Measurements from ENCODE around the gene TRPC3. TPM values are rescaled to one million over a fixed set of nuclear protein-coding genes. Genes with fewer than 3 reads are reported as not detected.
A peak's percentile ranks its signal among the peaks of the same experiment; 100 is the strongest.

TRPC3 gene
- total and polyA plus RNA-seq, 2 donors: 0.14 to 0.24 TPM

- peaks cover 49 to 65% of the 10 kb centered on the region in 2 donors for H3K27me3 ChIP-seq (ENCODE audit: control insufficient read depth in 2 of 2, insufficient read depth in 1 of 2, low read length in 1 of 2)
These were observed 2.0 kb upstream of the TRPC3 start for GRCh38 chr4:121953860-121954259.

GRCh38 chr4:121952290-121952689 lies 430 bp upstream of the TRPC3 start:
- peaks cover 11 to 12% of the 10 kb centered on the region in 2 donors for H3K4me1 ChIP-seq (ENCODE audit: control insufficient read depth in 2 of 2, insufficient read depth in 2 of 2, low read length in 2 of 2)
- H3K4me3 ChIP-seq (ENCODE audit: low read length in 2 of 2): peak overlapping the region in 1 of 2 donors; percentile 51
- H3K9me3 ChIP-seq (ENCODE audit: control insufficient read depth in 2 of 2, insufficient read depth in 1 of 2, low read length in 1 of 2): no peaks in the 10 kb centered on the region
- DNase-seq (ENCODE audit: low read depth in 6 of 9, low spot score in 9 of 9): no peak
- no peaks in the 10 kb centered on the region for H3K36me3 ChIP-seq (ENCODE audit: control insufficient read depth in 2 of 2, insufficient read depth in 2 of 2, low read length in 1 of 2)
- peaks cover 49 to 73% of the 10 kb centered on the region in 2 donors for H3K27me3 ChIP-seq (ENCODE audit: control insufficient read depth in 2 of 2, insufficient read depth in 1 of 2, low read length in 1 of 2)
- 31% methylated on average over 7 of the region's 7 CpGs for WGBS
- no peak overlapping the region for H3K27ac ChIP-seq (ENCODE audit: low read depth in 1 of 2, low read length in 1 of 2)

More at GRCh38 chr4:121953860-121954259, 2.0 kb upstream of the TRPC3 start:
- peaks cover 11 to 12% of the 10 kb centered on the region in 2 donors for H3K4me1 ChIP-seq (ENCODE audit: control insufficient read depth in 2 of 2, insufficient read depth in 2 of 2, low read length in 2 of 2)
- H3K4me3 ChIP-seq (ENCODE audit: low read length in 2 of 2): no peak overlapping the region
- no peaks in the 10 kb centered on the region for H3K36me3 ChIP-seq (ENCODE audit: control insufficient read depth in 2 of 2, insufficient read depth in 2 of 2, low read length in 1 of 2)
- H3K27ac ChIP-seq (ENCODE audit: low read depth in 1 of 2, low read length in 1 of 2): no peak overlapping the region
- no peaks in the 10 kb centered on the region for H3K9me3 ChIP-seq (ENCODE audit: control insufficient read depth in 2 of 2, insufficient read depth in 1 of 2, low read length in 1 of 2)
- DNase-seq (ENCODE audit: low read depth in 6 of 9, low spot score in 9 of 9): peak in 1 of 9 donors; percentile 12

GRCh38 chr4:121950680-121951520 lies 960 bp downstream of the TRPC3 start:
- no peaks in the 10 kb centered on the region for H3K36me3 ChIP-seq (ENCODE audit: control insufficient read depth in 2 of 2, insufficient read depth in 2 of 2, low read length in 1 of 2)
- H3K27me3 ChIP-seq (ENCODE audit: control insufficient read depth in 2 of 2, insufficient read depth in 1 of 2, low read length in 1 of 2): peaks cover 48 to 74% of the 10 kb centered on the region in 2 donors
- H3K4me3 ChIP-seq (ENCODE audit: low read length in 2 of 2): peak overlapping the region; percentile 26 to 51
- WGBS: 2% methylated on average over 76 of the region's 76 CpGs
- H3K27ac ChIP-seq (ENCODE audit: low read depth in 1 of 2, low read length in 1 of 2): no peak overlapping the region
- peak in 2 of 9 donors; percentile 4 to 29 for DNase-seq (ENCODE audit: low read depth in 6 of 9, low spot score in 9 of 9)
- H3K9me3 ChIP-seq (ENCODE audit: control insufficient read depth in 2 of 2, insufficient read depth in 1 of 2, low read length in 1 of 2): no peaks in the 10 kb centered on the region
- peaks cover 11 to 12% of the 10 kb centered on the region in 2 donors for H3K4me1 ChIP-seq (ENCODE audit: control insufficient read depth in 2 of 2, insufficient read depth in 2 of 2, low read length in 2 of 2)

- no peaks in the 10 kb centered on the region for H3K36me3 ChIP-seq (ENCODE audit: control insufficient read depth in 2 of 2, insufficient read depth in 2 of 2, low read length in 1 of 2)
- DNase-seq (ENCODE audit: low read depth in 6 of 9, low spot score in 9 of 9): peak; percentile 9 to 77 (median 44)
- peak overlapping the region; percentile 26 to 51 for H3K4me3 ChIP-seq (ENCODE audit: low read length in 2 of 2)
- peaks cover 47 to 77% of the 10 kb centered on the region in 2 donors for H3K27me3 ChIP-seq (ENCODE audit: control insufficient read depth in 2 of 2, insufficient read depth in 1 of 2, low read length in 1 of 2)
- H3K27ac ChIP-seq (ENCODE audit: low read depth in 1 of 2, low read length in 1 of 2): no peak overlapping the region
- H3K9me3 ChIP-seq (ENCODE audit: control insufficient read depth in 2 of 2, insufficient read depth in 1 of 2, low read length in 1 of 2): no peaks in the 10 kb centered on the region
- 2% methylated on average over 34 of the region's 34 CpGs for WGBS
- H3K4me1 ChIP-seq (ENCODE audit: control insufficient read depth in 2 of 2, insufficient read depth in 2 of 2, low read length in 2 of 2): peaks cover 11 to 12% of the 10 kb centered on the region in 2 donors
These were observed 1.6 kb downstream of the TRPC3 start for GRCh38 chr4:121950212-121950679.

- Histone ChIP-seq H3K4me1 (ENCODE audit: control insufficient read depth in 2 of 2, insufficient read depth in 2 of 2, low read length in 2 of 2) (peaks cover 10 to 12% of the 10 kb centered on the region in 2 donors), H3K27ac (ENCODE audit: low read depth in 1 of 2, low read length in 1 of 2) (no peak overlapping the region), H3K36me3 (ENCODE audit: control insufficient read depth in 2 of 2, insufficient read depth in 2 of 2, low read length in 1 of 2) (no peaks in the 10 kb centered on the region), H3K27me3 (ENCODE audit: control insufficient read depth in 2 of 2, insufficient read depth in 1 of 2, low read length in 1 of 2) (peaks cover 25 to 46% of the 10 kb centered on the region in 2 donors), H3K4me3 (ENCODE audit: low read length in 2 of 2) (no peak overlapping the region), H3K9me3 (ENCODE audit: control insufficient read depth in 2 of 2, insufficient read depth in 1 of 2, low read length in 1 of 2) (no peaks in the 10 kb centered on the region)
- WGBS: 98% methylated on average over 3 of the region's 3 CpGs
- no peak for DNase-seq (ENCODE audit: low read depth in 6 of 9, low spot score in 9 of 9)
These were observed 5.2 kb downstream of the TRPC3 start for GRCh38 chr4:121946644-121947043.

GRCh38 chr4:121943941-121944340 lies 7.9 kb downstream of the TRPC3 start:
- peak in 1 of 9 donors; percentile 15 for DNase-seq (ENCODE audit: low read depth in 6 of 9, low spot score in 9 of 9)
- H3K9me3 ChIP-seq (ENCODE audit: control insufficient read depth in 2 of 2, insufficient read depth in 1 of 2, low read length in 1 of 2): no peaks in the 10 kb centered on the region

GRCh38 chr4:121939690-121940089 lies 12.2 kb downstream of the TRPC3 start:
- DNase-seq (ENCODE audit: low read depth in 6 of 9, low spot score in 9 of 9): no peak
- Histone ChIP-seq H3K27me3 (ENCODE audit: control insufficient read depth in 2 of 2, insufficient read depth in 1 of 2, low read length in 1 of 2) (peaks cover 0 to 18% of the 10 kb centered on the region in 2 donors), H3K9me3 (ENCODE audit: control insufficient read depth in 2 of 2, insufficient read depth in 1 of 2, low read length in 1 of 2) (no peaks in the 10 kb centered on the region), H3K4me1 (ENCODE audit: control insufficient read depth in 2 of 2, insufficient read depth in 2 of 2, low read length in 2 of 2) (no peaks in the 10 kb centered on the region), H3K27ac (ENCODE audit: low read depth in 1 of 2, low read length in 1 of 2) (no peak overlapping the region), H3K4me3 (ENCODE audit: low read length in 2 of 2) (no peak overlapping the region), H3K36me3 (ENCODE audit: control insufficient read depth in 2 of 2, insufficient read depth in 2 of 2, low read length in 1 of 2) (no peaks in the 10 kb centered on the region)
- WGBS: 72% methylated on average over 3 of the region's 3 CpGs

More at GRCh38 chr4:121943941-121944340, 7.9 kb downstream of the TRPC3 start:
- H3K27ac ChIP-seq (ENCODE audit: low read depth in 1 of 2, low read length in 1 of 2): no peak overlapping the region
- WGBS: 56% methylated on average over 4 of the region's 4 CpGs
- H3K36me3 ChIP-seq (ENCODE audit: control insufficient read depth in 2 of 2, insufficient read depth in 2 of 2, low read length in 1 of 2): no peaks in the 10 kb centered on the region
- H3K4me3 ChIP-seq (ENCODE audit: low read length in 2 of 2): no peak overlapping the region
- peaks cover 0 to 31% of the 10 kb centered on the region in 2 donors for H3K27me3 ChIP-seq (ENCODE audit: control insufficient read depth in 2 of 2, insufficient read depth in 1 of 2, low read length in 1 of 2)
- no peaks in the 10 kb centered on the region for H3K4me1 ChIP-seq (ENCODE audit: control insufficient read depth in 2 of 2, insufficient read depth in 2 of 2, low read length in 2 of 2)

- H3K36me3 ChIP-seq (ENCODE audit: control insufficient read depth in 2 of 2, insufficient read depth in 2 of 2, low read length in 1 of 2): no peaks in the 10 kb centered on the region
- no peaks in the 10 kb centered on the region for H3K9me3 ChIP-seq (ENCODE audit: control insufficient read depth in 2 of 2, insufficient read depth in 1 of 2, low read length in 1 of 2)
- no peak for DNase-seq (ENCODE audit: low read depth in 6 of 9, low spot score in 9 of 9)
- no peak overlapping the region for H3K4me3 ChIP-seq (ENCODE audit: low read length in 2 of 2)
- H3K4me1 ChIP-seq (ENCODE audit: control insufficient read depth in 2 of 2, insufficient read depth in 2 of 2, low read length in 2 of 2): no peaks in the 10 kb centered on the region
- no peak overlapping the region for H3K27ac ChIP-seq (ENCODE audit: low read depth in 1 of 2, low read length in 1 of 2)
- 65% methylated on average over 5 of the region's 5 CpGs for WGBS
- peaks cover 2 to 19% of the 10 kb centered on the region in 2 donors for H3K27me3 ChIP-seq (ENCODE audit: control insufficient read depth in 2 of 2, insufficient read depth in 1 of 2, low read length in 1 of 2)
These were observed 13.4 kb downstream of the TRPC3 start for GRCh38 chr4:121938282-121939092.

GRCh38 chr4:121936101-121936500 lies 15.8 kb downstream of the TRPC3 start:
- Histone ChIP-seq H3K9me3 (ENCODE audit: control insufficient read depth in 2 of 2, insufficient read depth in 1 of 2, low read length in 1 of 2) (no peaks in the 10 kb centered on the region), H3K27me3 (ENCODE audit: control insufficient read depth in 2 of 2, insufficient read depth in 1 of 2, low read length in 1 of 2) (peaks cover 12 to 35% of the 10 kb centered on the region in 2 donors), H3K4me3 (ENCODE audit: low read length in 2 of 2) (no peak overlapping the region), H3K36me3 (ENCODE audit: control insufficient read depth in 2 of 2, insufficient read depth in 2 of 2, low read length in 1 of 2) (no peaks in the 10 kb centered on the region), H3K27ac (ENCODE audit: low read depth in 1 of 2, low read length in 1 of 2) (no peak overlapping the region), H3K4me1 (ENCODE audit: control insufficient read depth in 2 of 2, insufficient read depth in 2 of 2, low read length in 2 of 2) (no peaks in the 10 kb centered on the region)
- DNase-seq (ENCODE audit: low read depth in 6 of 9, low spot score in 9 of 9): no peak
- 83% methylated on average over 4 of the region's 4 CpGs for WGBS
